GM12875 (cell line): ENCODE measurements around the gene CORO6.
A peak's percentile ranks its signal among the peaks of the same experiment; 100 is the strongest.

Source experiments
- H3K4me3 ChIP-seq: one replicate; pipeline ENCODE4 v1.5.1; 2011; ENCODE audit warnings: low read depth, low read length, control low read depth
- CTCF ChIP-seq: IDR thresholded peaks from 2 replicates; pipeline ENCODE4 v1.5.1; 2011; ENCODE audit warnings: low read depth, mild to moderate bottlenecking, control low read depth, inconsistent platforms, low read length, moderate library complexity, borderline replicate concordance; ENCODE audit not compliant: insufficient read depth

CORO6 gene

GRCh38 chr17:29586676-29587469, 35.8 kb downstream of the CORO6 start:
- TF ChIP-seq CTCF = no peak
- H3K4me3 ChIP-seq = no peak overlapping the region

GRCh38 chr17:29585080-29585751, 37.5 kb downstream of the CORO6 start:
- peak; percentile 59 for TF ChIP-seq CTCF
- no peak overlapping the region for H3K4me3 ChIP-seq

GRCh38 chr17:29584452-29585079, 38.1 kb downstream of the CORO6 start:
- H3K4me3 ChIP-seq = no peak overlapping the region
- TF ChIP-seq CTCF = no peak

GRCh38 chr17:29583324-29584248, 39.1 kb downstream of the CORO6 start:
- no peak for TF ChIP-seq CTCF
- no peak overlapping the region for H3K4me3 ChIP-seq

GRCh38 chr17:29582772-29583171, 39.9 kb downstream of the CORO6 start:
- no peak overlapping the region for H3K4me3 ChIP-seq
- no peak for TF ChIP-seq CTCF

- no peak for TF ChIP-seq CTCF
- no peak overlapping the region for H3K4me3 ChIP-seq
Measured at GRCh38 chr17:29582254-29582765, 40.4 kb downstream of the CORO6 start.
